Smooth muscle cell (in vitro differentiated cells): ENCODE results near the gene HDAC4. TPM values are rescaled to one million over a fixed set of nuclear protein-coding genes. Genes with fewer than 3 reads are reported as not detected.
"Not testable (repeated sequence)": the region's sequence is repeated elsewhere in the genome, so short reads cannot be mapped to it uniquely, and the experiment has no call there.

Experiments
- DNase-seq: peaks from one replicate; lab custom pipeline; 2025; ENCODE audit not compliant: unreplicated experiment; lab: John Stamatoyannopoulos, UW
- H2AFZ ChIP-seq: fragments of 200-600 bp; sonication (generic); 2 replicates; pipeline ENCODE4 v1.6.0; 2016; ENCODE audit warnings: antibody characterized with exemption, low read depth, mild to moderate bottlenecking
- H3F3A ChIP-seq: fragments of 200-600 bp; sonication (generic); 2 replicates; pipeline ENCODE4 v1.6.0; 2017; ENCODE audit warnings: antibody characterized with exemption, low read depth
- H3K27ac ChIP-seq: fragments of 200-600 bp; sonication (generic); 2 replicates; pipeline ENCODE4 v1.5.1; 2016; ENCODE audit warnings: low read depth, mild to moderate bottlenecking
- H3K27me3 ChIP-seq: fragments of 200-600 bp; sonication (generic); 2 replicates; pipeline ENCODE4 v1.6.1; 2016; ENCODE audit warnings: low read depth, mild to moderate bottlenecking
- H3K36me3 ChIP-seq: fragments of 200-600 bp; sonication (generic); 2 replicates; pipeline ENCODE4 v1.5.1; 2016; ENCODE audit warnings: low read depth
- H3K4me1 ChIP-seq: fragments of 200-600 bp; sonication (generic); 2 replicates; pipeline ENCODE4 v1.5.1; 2016; ENCODE audit warnings: low read depth
- H3K4me2 ChIP-seq: fragments of 200-600 bp; sonication (generic); 2 replicates; pipeline ENCODE4 v1.6.0; 2016; ENCODE audit warnings: mild to moderate bottlenecking
- H3K4me3 ChIP-seq: fragments of 200-600 bp; sonication (generic); 2 replicates; pipeline ENCODE4 v1.5.1; 2016; ENCODE audit warnings: mild to moderate bottlenecking
- H3K79me2 ChIP-seq: fragments of 200-600 bp; sonication (generic); 2 replicates; pipeline ENCODE4 v1.6.0; 2016; ENCODE audit warnings: low read depth, mild to moderate bottlenecking
- H3K9ac ChIP-seq: fragments of 200-600 bp; sonication (generic); 2 replicates; pipeline ENCODE4 v1.6.0; 2016; ENCODE audit warnings: low read depth
- H3K9me3 ChIP-seq: fragments of 200-600 bp; sonication (generic); replicated peaks from 2 replicates; pipeline ENCODE4 v1.5.1; 2016; ENCODE audit warnings: low read depth
- H4K20me1 ChIP-seq: fragments of 200-600 bp; sonication (generic); 2 replicates; pipeline ENCODE4 v1.6.0; 2016; ENCODE audit warnings: low read depth
- CTCF ChIP-seq: fragments of 200-600 bp; sonication (generic); IDR thresholded peaks from 2 replicates; pipeline ENCODE4 v1.5.1; 2017; ENCODE audit warnings: borderline replicate concordance, mild to moderate bottlenecking, antibody characterized with exemption; ENCODE audit not compliant: insufficient read depth, poor library complexity, severe bottlenecking
- WGBS: methylation state at CpG from one replicate; pipeline ENCODE4 v1.1.7; 2016; ENCODE audit warnings: low lambda C conversion rate; 5-methylcytosine and 5-hydroxymethylcytosine counted together
- polyA plus RNA-seq: library from polyadenylated mRNA; unstranded; fragments of >200 nt; fragmentation: Nextera tagmentation; extraction: Ambion mirVana; gene quantifications from 2 replicates; pipeline ENCODE4 v1.2.1, GENCODE V29; 2016
- total RNA-seq: library from RNA; depleted of rRNA; stranded (reverse); fragments of >200 nt; gene quantifications from 2 replicates; pipeline ENCODE4 v1.2.3, GENCODE V29; 2014

Gene HDAC4
- total and polyA plus RNA-seq, 2 experiments from 2014 or later, result 6.2 to 35.7 TPM

GRCh38 chr2:239072786-239073185 lies 328.0 kb downstream of the HDAC4 start:
- no peak for TF ChIP-seq CTCF
- 96% methylated on average over 14 of the region's 14 CpGs for WGBS
- no peaks in the 10 kb centered on the region for H3K4me1 ChIP-seq
- H3K9me3 ChIP-seq, result no peaks in the 10 kb centered on the region
- no peaks in the 10 kb centered on the region for H3K27me3 ChIP-seq
- no peaks in the 10 kb centered on the region for H3F3A ChIP-seq
- no peaks in the 10 kb centered on the region for H3K36me3 ChIP-seq
- no peak overlapping the region for H3K4me3 ChIP-seq
- no peak overlapping the region for H3K9ac ChIP-seq
- no peaks in the 10 kb centered on the region for H3K79me2 ChIP-seq
- no peak for DNase-seq
- H2AFZ ChIP-seq, result no peak overlapping the region
- no peak overlapping the region for H3K4me2 ChIP-seq
- no peak overlapping the region for H3K27ac ChIP-seq
- H4K20me1 ChIP-seq, result no peaks in the 10 kb centered on the region

- no peaks in the 10 kb centered on the region for H3K36me3 ChIP-seq
- no peaks in the 10 kb centered on the region for H3F3A ChIP-seq
- H3K9ac ChIP-seq, result no peak overlapping the region
- H3K27ac ChIP-seq, result no peak overlapping the region
- H3K79me2 ChIP-seq, result no peaks in the 10 kb centered on the region
- no peak overlapping the region for H3K4me3 ChIP-seq
- no peak for TF ChIP-seq CTCF
- no peaks in the 10 kb centered on the region for H3K9me3 ChIP-seq
- no peak overlapping the region for H3K4me2 ChIP-seq
- no peak overlapping the region for H2AFZ ChIP-seq
- H3K4me1 ChIP-seq, result no peaks in the 10 kb centered on the region
- no peaks in the 10 kb centered on the region for H4K20me1 ChIP-seq
- no peaks in the 10 kb centered on the region for H3K27me3 ChIP-seq
- no peak for DNase-seq
- 96% methylated on average over 9 of the region's 9 CpGs for WGBS
Measured at GRCh38 chr2:239070466-239070865, 330.4 kb downstream of the HDAC4 start.

- not testable (repeated sequence) for H3F3A ChIP-seq, H3K9me3 ChIP-seq, H3K4me1 ChIP-seq, H2AFZ ChIP-seq, H3K79me2 ChIP-seq, H3K9ac ChIP-seq, H4K20me1 ChIP-seq, H3K27me3 ChIP-seq, H3K4me3 ChIP-seq, H3K4me2 ChIP-seq, H3K36me3 ChIP-seq, DNase-seq, H3K27ac ChIP-seq
- 62% methylated on average over 14 of the region's 18 CpGs for WGBS
Measured at GRCh38 chr2:239069362-239070333, 331.2 kb downstream of the HDAC4 start.

GRCh38 chr2:239068411-239068810 lies 332.4 kb downstream of the HDAC4 start:
- no peaks in the 10 kb centered on the region for H4K20me1 ChIP-seq
- no peak overlapping the region for H3K4me3 ChIP-seq
- no peaks in the 10 kb centered on the region for H3K9me3 ChIP-seq
- H3K4me2 ChIP-seq, result no peak overlapping the region
- no peaks in the 10 kb centered on the region for H3K27me3 ChIP-seq
- no peak overlapping the region for H2AFZ ChIP-seq
- H3K36me3 ChIP-seq, result no peaks in the 10 kb centered on the region
- H3K79me2 ChIP-seq, result no peaks in the 10 kb centered on the region
- no peak for TF ChIP-seq CTCF
- WGBS, result 97% methylated on average over 21 of the region's 21 CpGs
- no peak overlapping the region for H3K9ac ChIP-seq
- H3K27ac ChIP-seq, result no peak overlapping the region
- no peaks in the 10 kb centered on the region for H3F3A ChIP-seq
- no peaks in the 10 kb centered on the region for H3K4me1 ChIP-seq
- no peak for DNase-seq
